GM19193 (cell line): ENCODE measurements around the gene MRPS2.
"Not testable (repeated sequence)": the region's sequence is repeated elsewhere in the genome, so short reads cannot be mapped to it uniquely, and the experiment has no call there.

Experiments used
- POLR2A ChIP-seq: IDR thresholded peaks from 4 replicates; pipeline ENCODE4 v1.6.1; 2011; ENCODE audit not compliant: insufficient read depth, insufficient read length; ENCODE audit errors: extremely low read depth

Gene MRPS2

DNA sequence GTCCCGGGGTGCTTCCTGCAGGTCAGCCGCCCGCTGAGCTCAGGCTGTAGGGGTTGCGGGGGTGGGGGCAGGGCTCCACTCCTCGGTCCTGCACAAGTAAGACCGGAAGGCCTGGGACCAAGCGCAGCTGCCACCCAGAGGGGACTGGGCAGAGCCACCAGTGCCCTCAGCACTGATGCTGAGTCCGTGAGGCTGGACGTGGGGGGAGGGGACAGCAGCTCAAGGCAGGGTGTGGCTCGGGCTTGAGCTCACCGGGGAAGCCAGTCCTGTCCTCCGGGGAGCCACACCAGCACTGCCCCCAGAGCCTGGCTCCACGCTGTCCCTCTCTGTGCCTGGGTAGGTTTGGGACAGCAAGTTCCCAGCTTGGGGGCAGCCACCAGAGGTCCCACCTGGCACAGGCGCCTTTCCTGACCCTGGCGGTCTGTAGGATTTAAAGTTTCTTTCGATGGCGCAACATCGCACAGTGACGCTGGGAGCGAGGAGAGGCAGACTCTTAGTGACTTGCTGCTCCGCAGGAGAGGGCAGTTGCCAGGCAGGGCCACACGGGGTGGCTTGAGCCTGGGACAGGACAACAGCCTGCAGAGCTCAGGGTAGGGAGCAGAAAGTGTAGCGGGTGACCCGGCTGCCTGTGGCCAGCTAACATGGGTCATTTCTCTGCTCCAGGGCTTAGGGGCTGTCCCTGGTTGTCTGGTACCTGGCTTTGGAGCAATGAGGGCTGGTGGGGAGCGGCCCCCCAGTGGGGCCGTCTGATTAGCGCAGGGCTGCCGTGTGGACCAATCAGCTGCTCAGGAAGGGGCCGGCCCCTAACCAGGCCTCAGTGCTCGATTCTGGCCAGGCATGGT, 26.5 kb downstream of the MRPS2 start:
- no peak for TF ChIP-seq POLR2A

DNA sequence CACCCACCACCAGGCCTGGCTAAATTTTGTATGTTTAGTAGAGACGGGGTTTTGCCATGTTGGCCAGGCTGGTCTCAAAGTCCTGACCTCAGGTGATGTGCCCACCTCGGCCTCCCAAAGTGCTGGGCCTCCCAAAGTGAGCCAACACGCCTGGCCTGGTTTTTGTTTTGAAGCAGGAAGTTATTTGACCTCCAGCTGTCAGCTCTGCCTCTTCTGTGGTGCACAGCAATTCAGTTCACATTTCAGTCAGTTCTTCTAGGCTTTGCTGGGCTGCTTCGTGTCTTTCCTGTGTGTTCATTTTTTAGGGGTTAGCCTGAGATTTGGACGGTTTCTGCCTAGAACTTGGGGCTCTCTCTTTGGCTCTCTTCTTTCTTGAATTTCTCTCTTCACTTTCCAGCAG, 29.7 kb downstream of the MRPS2 start:
- TF ChIP-seq POLR2A: no peak

DNA sequence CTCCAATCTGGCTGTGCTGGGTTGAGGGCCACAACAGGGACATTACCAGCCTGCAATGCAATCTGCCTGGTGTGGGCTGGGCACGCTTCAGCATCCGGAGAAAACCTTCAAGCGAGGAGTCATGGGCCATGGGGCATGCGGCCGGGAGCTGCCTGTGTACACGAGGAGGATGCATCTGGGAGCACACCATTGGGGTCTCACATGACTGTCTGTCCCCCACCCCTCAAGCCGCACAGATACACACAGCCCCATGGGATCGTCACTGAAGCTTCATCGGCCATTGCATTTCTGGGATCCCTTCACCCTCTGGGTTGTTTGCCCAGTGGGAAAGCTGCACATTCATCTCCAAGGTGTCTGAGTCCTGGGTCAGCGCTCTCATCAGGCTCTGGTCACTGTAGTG, 30.6 kb downstream of the MRPS2 start:
- no peak for TF ChIP-seq POLR2A

DNA sequence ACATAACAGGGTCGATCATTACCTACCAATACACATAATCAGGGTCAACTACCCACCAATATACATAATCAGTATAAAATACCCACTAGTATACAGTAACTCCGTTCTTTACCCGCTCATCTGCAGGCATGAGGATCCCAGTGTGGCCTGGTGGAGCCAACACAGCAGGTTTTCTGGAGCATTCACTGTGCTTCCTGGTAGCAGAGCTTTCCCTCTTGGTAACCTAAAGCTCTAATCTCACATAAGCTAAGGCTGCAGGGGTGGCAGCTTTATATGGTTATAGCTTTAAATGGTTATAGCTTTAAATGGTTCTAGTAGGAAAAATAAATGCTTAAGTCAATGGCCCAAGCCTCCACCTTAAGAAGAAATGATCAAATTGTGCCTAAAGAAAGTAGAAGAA, 32.6 kb downstream of the MRPS2 start:
- TF ChIP-seq POLR2A: no peak

DNA sequence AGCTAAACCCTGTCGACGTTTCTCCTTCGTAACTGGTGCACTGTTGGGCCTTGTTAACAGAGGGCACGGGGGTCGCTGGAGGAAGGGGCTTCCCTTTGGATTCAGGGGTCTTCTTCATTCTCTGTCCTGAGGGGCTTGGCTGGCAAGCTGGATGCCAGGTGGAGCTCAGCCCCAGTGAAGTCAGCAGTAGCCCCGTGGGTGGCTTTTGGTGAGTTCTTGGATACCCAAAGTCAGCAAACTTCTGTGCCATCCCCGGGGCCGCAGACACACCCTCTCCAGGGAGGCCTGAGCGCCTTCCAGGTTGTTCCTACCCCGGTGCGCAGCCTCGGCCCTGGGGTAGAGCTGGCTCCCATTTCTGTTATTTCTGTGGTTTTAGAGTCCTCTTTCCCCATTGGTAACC, 33.2 kb downstream of the MRPS2 start:
- TF ChIP-seq POLR2A: no peak

DNA sequence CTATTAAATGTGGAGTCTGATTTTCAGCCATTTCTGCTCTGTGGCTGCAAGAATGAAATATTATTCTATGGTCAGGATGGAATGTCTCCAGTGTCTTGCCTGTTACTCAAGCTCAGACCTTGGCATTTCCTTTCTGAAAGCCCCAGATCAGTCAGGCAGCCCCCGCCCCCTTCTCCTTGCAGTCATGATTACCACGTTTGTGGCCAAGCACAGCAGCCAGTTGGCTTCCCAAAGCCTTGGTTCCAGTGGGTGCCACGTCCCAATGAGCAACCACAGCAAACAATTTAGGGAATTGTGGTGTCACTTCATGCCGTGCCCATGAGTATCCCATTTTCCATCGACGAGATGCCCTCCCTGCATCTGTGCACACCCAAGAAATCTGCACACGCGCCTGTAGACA, 35.7 kb downstream of the MRPS2 start:
- TF ChIP-seq POLR2A: no peak

DNA sequence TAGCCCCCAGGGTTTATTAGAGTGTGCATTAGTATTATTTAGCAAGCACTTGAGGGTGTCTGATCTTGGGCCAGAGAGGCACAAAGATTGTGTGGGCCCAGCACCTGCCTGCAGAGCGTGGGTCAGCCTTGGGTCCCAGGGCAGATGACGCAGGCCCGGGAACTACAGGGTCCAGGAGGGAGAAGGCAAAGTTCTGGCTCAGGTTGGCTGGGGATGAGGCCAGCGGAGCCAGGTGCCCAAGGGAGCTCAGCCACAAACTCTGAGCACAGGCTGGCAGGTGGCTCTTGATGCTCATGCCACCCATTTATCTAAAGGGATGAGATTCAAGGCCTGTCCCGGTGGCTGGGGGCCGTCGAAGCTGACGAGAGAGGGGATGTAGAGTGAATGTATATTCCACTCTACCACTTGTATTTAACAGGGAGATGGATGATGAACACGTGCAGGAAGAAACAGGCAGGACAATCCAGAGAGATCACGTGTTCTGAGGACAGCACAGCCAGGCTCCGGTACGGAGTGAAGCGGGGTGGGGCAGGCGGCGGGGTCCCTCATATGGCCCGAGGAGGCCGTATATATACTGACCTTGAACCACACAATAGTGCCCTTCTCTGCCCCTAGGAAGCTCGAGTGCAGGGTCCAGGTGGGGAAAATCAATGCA, 44.6 kb downstream of the MRPS2 start:
- no peak for TF ChIP-seq POLR2A

DNA sequence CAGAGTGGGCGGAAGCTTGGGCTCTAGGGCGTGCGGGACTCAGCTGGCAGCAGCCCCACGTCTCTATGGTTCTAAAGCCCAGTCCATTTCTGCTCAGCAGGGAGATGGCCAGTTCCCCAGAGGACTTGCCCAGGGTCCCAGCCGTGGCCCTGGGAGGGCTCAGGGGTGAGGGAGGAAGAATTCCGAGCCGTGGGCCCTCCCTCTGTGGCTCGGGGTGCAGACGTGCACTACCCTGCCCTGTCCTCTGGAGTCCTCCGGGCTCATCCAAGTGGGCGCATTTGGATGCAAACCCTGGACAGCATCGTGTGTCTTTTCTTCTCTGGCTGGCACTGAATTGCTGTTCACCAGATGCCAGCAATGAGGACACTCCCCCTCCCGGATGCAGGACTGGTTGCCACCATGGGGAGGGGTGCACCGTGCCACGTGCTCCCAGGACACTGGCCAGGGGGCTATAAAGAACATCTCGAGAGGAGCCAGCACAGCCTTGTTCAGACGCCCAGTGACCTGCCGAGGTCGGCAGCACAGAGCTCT, 45.2 kb downstream of the MRPS2 start, which contains the start of gene OBP2A:
TSS of gene OBP2A (plus strand) at position 481 of the 531 bp plus-strand sequence. CDS start 55 bp downstream, outside the sequence.
- not testable (repeated sequence) for TF ChIP-seq POLR2A

DNA sequence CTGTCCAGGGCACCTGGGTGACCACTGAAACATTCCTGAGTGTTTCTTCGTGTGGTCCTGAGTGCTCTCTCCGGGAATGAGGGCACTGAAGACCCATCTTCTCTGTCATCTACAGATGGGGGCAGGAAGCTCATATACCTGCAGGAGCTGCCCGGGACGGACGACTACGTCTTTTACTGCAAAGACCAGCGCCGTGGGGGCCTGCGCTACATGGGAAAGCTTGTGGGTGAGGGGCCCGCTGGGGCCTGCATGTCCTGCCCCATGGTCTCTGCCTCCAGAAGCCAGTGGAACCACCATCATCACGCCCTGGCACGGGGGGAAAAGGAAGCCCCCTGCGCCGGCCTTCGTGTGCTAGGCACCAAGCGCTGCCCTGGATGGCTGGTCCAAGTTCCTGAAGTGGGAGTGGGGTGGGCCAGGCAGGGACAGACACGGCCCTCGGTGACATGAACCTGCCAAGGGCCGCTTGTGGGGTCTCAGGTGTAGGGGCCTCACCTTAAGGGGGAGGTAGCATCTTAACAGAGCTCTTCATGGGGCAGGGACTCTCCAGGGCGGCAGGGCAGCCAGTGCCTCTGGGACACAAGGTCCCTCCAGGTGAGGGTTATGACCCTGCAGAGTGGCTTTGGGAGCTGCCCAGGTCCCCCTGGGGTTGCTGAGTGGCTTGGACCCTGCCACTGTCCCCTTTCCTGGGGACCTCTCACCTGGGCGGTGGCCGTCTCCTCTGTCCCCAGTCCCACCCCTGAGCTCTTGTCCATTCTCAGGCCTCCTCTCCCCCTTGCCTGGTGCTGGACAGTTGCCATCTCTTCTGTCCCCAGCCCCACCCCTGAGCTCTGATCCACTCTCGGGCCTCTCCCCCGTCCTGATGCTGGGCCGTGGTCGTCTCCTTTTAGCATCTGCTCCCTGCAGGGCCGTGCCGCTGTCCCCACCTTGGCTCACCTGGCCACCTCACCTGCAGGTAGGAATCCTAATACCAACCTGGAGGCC, 47.6 kb downstream of the MRPS2 start:
- no peak for TF ChIP-seq POLR2A

DNA sequence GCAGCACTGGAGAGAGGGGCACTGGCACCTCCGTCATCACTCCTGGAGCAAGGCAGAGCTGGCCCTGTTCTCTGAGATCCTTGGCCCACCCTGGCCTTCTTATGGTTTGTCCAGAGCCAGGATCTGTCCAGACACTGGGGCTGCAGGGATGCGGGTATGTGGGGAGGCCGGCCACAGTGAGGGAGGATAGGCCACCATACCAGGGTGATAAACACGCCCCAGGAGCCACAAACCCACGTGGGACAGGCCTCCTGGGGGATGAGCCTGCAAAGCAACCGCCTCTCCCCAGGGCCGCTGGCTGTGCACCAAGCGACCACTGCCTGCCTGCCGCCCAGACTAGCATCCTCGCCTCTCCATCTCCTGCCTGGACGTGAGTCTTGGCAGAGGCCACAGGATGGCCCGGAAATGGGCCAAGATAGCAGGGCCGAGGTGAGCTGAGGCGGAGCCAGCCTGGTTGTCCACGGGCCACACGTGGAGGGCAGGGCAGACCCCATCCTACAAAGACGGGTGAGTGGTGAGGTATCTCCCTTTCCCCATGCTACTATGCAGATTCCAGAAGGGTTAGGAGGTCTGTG, 49.9 kb downstream of the MRPS2 start:
- no peak for TF ChIP-seq POLR2A

DNA sequence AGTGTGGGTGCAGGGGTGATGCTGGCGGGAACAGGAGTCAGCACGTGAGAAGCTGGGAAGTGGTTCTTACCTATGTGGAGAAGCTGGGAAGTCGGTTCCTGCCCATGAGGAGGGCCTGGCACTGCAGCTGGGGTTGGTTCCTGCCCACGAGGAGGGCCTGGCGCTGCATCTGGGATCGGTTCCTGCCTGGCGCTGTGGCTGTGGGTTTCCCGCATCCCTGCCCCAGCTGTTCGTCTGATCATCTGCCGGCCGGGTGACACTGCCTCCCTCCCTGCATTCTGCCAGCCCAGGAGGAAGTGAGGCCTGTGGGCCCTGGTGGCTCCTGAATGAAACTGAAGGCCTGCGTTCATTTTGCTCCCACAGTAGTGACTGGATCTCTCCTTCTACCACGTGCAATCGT, 50.5 kb downstream of the MRPS2 start:
- TF ChIP-seq POLR2A: no peak

DNA sequence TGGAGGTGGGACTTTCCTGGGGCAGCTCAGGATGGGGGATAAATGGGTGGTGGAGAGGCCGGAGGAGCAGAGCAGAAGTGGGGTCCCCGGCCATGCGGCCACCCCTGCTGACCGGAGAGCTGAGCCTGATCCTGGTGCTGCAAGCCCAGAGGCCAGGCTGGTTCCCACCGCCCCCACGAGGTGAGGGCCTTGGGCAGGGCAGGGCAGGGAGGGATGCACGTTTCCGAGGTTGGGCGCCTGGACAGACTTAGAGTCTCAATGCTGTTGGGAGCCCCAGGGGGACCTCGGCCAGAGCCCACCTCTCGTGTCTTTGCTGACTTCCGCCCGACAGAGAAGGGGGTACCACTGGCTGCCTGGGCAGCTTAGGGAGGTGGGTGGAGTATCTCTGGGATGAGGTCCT, 51.0 kb downstream of the MRPS2 start:
- no peak for TF ChIP-seq POLR2A

DNA sequence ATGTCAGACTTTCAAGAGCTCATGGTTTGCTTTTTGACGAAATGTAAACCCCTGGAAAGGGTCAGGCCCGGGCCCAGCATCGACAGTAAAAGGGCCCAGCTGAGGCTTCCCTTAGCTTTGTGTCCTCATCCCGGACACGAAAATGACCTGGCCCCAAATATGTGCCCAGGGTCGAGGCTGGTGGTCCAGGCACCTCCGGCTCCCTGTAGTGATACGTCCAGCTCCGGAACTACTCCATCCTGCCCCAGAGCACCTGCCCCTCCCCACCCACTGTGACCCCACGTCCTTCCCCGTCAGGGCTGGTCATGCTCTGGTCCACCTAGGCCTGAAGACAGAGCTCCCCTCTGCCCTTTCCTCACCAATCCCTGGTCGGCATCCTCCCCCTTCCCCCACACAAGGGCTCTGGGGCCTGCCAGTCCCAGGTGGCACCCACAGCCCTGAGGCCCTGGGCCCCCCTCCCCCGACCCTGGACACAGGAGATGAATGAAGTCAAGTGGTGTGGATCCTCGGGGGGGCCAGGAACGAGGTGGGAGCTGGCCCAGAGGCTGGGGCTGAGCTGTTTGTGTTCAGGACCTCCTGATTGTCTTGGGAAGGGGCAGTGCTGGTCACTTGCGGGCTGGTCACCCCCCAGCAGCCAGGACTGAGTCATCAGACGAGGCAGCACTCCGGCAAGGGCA, 51.7 kb downstream of the MRPS2 start:
- no peak for TF ChIP-seq POLR2A

DNA sequence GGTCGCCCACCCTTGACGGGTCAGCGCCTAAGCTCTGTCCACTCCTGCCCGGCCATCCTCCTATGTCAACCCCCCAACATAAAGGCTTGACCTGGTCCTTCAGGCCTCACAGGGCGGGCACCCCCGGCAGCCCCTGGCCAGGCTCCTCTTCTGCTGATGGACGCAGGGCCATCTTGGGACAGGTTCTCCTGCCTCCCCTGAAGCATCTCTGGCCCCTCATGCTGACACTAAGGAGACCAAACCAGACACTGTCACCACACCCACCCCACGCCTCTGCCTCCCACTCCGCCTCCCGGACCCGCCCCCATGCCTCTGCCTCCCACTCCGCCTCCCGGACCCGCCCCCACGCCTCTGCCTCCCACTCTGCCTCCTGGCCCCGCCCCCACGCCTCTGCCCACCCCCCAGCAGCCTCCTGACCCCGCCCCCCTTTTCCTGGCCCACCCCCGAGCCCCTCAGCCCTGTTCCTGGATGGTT, 52.3 kb downstream of the MRPS2 start:
- TF ChIP-seq POLR2A: no peak
